ENCODE results near the gene ARMCX2. TPM values are rescaled to one million over a fixed set of nuclear protein-coding genes. Genes with fewer than 3 reads are reported as not detected.
"Not testable (repeated sequence)": the region's sequence is repeated elsewhere in the genome, so short reads cannot be mapped to it uniquely, and the experiment has no call there.

The ARMCX2 gene
- total RNA-seq, 2 donors from 2014 or later: 34.2 to 43.9 TPM

GRCh38 chrX:101657495-101657894, 2.2 kb downstream of the ARMCX2 start:
- Histone ChIP-seq H3K9me3 (no peaks in the 10 kb centered on the region), H3K27me3 (no peaks in the 10 kb centered on the region), H3K36me3 (peaks cover 9% of the 10 kb centered on the region), H3K4me1 (no peaks in the 10 kb centered on the region), H3K27ac (no peak overlapping the region), H3K4me3 (no peak overlapping the region)
- no peak for TF ChIP-seq CTCF (IDR thresholded peaks at IDR 0.05)
- DNase-seq (ENCODE audit: low spot score): no peak

- Histone ChIP-seq H3K27ac (no peak overlapping the region), H3K36me3 (peaks cover 9% of the 10 kb centered on the region), H3K4me3 (no peak overlapping the region), H3K27me3 (no peaks in the 10 kb centered on the region), H3K4me1 (no peaks in the 10 kb centered on the region), H3K9me3 (no peaks in the 10 kb centered on the region)
- DNase-seq (ENCODE audit: low spot score): no peak
- TF ChIP-seq CTCF (IDR thresholded peaks at IDR 0.05): no peak
Observed at GRCh38 chrX:101656817-101657216, 2.8 kb downstream of the ARMCX2 start.

GRCh38 chrX:101655534-101655933, 4.1 kb downstream of the ARMCX2 start:
- Histone ChIP-seq H3K9me3 (no peaks in the 10 kb centered on the region), H3K4me1 (no peaks in the 10 kb centered on the region), H3K36me3 (peaks cover 9% of the 10 kb centered on the region), H3K4me3 (no peak overlapping the region), H3K27me3 (no peaks in the 10 kb centered on the region), H3K27ac (no peak overlapping the region)
- no peak for TF ChIP-seq CTCF (IDR thresholded peaks at IDR 0.05)
- DNase-seq (ENCODE audit: low spot score): no peak

- H3K27me3 ChIP-seq; DNase-seq (ENCODE audit: low spot score); H3K9me3 ChIP-seq; H3K4me3 ChIP-seq; H3K36me3 ChIP-seq; H3K27ac ChIP-seq; H3K4me1 ChIP-seq: not testable (repeated sequence)
Observed at GRCh38 chrX:101647716-101648115, 11.9 kb downstream of the ARMCX2 start.

- TF ChIP-seq CTCF (IDR thresholded peaks at IDR 0.05): no peak
- no peaks in the 10 kb centered on the region for H3K27me3 ChIP-seq
- no peaks in the 10 kb centered on the region for H3K36me3 ChIP-seq
- H3K4me3 ChIP-seq: no peak overlapping the region
- no peaks in the 10 kb centered on the region for H3K9me3 ChIP-seq
- no peak for DNase-seq (ENCODE audit: low spot score)
- H3K4me1 ChIP-seq: no peaks in the 10 kb centered on the region
- no peak overlapping the region for H3K27ac ChIP-seq
Observed at GRCh38 chrX:101642093-101642492, 17.6 kb downstream of the ARMCX2 start.

GRCh38 chrX:101639583-101639982, 20.1 kb downstream of the ARMCX2 start:
- no peak for DNase-seq (ENCODE audit: low spot score)
- Histone ChIP-seq H3K36me3 (no peaks in the 10 kb centered on the region), H3K27me3 (no peaks in the 10 kb centered on the region), H3K4me3 (no peak overlapping the region), H3K27ac (no peak overlapping the region), H3K9me3 (no peaks in the 10 kb centered on the region), H3K4me1 (no peaks in the 10 kb centered on the region)
- TF ChIP-seq CTCF (IDR thresholded peaks at IDR 0.05): no peak
